Stimulated activated CD8-positive, alpha-beta memory T cell treated with anti-CD3 and anti-CD28 coated beads, Interleukin-15, amount 100 ng/mL, for 1 hour (primary cell): ENCODE data around the gene CHCT1.

Source experiments
- DNase-seq: peaks from one replicate; pipeline ENCODE4 v3.0.0-alpha.2; 2020; ENCODE audit warnings: low read depth

CHCT1 gene

GRCh38 chr17:60442271-60443173 is 20.2 kb downstream of the CHCT1 start:
- no peak for DNase-seq

GRCh38 chr17:60443713-60444112 is 21.4 kb downstream of the CHCT1 start:
- DNase-seq: no peak

GRCh38 chr17:60445144-60445543 is 22.9 kb downstream of the CHCT1 start:
- DNase-seq: no peak

GRCh38 chr17:60447375-60447774 is 25.1 kb downstream of the CHCT1 start:
- DNase-seq: no peak

- DNase-seq: no peak
Measured at GRCh38 chr17:60451071-60451470, 28.8 kb downstream of the CHCT1 start.

GRCh38 chr17:60451965-60452364 is 29.7 kb downstream of the CHCT1 start:
- no peak for DNase-seq

- DNase-seq: no peak
Measured at GRCh38 chr17:60455378-60455777, 33.1 kb downstream of the CHCT1 start.

- DNase-seq: no peak
Measured at GRCh38 chr17:60457148-60457547, 34.9 kb downstream of the CHCT1 start.

GRCh38 chr17:60461584-60461983 is 39.3 kb downstream of the CHCT1 start:
- no peak for DNase-seq

GRCh38 chr17:60463157-60463835 is 41.0 kb downstream of the CHCT1 start:
- no peak for DNase-seq

GRCh38 chr17:60464343-60464742 is 42.1 kb downstream of the CHCT1 start:
- DNase-seq: no peak

GRCh38 chr17:60468371-60468770 is 46.1 kb downstream of the CHCT1 start:
- DNase-seq: no peak

- no peak for DNase-seq
Measured at GRCh38 chr17:60471451-60471850, 49.2 kb downstream of the CHCT1 start.

- no peak for DNase-seq
Measured at GRCh38 chr17:60472449-60472848, 50.2 kb downstream of the CHCT1 start.

GRCh38 chr17:60473788-60474187 is 51.5 kb downstream of the CHCT1 start:
- no peak for DNase-seq
